Measurements from ENCODE around the gene VPS37B.

DNA sequence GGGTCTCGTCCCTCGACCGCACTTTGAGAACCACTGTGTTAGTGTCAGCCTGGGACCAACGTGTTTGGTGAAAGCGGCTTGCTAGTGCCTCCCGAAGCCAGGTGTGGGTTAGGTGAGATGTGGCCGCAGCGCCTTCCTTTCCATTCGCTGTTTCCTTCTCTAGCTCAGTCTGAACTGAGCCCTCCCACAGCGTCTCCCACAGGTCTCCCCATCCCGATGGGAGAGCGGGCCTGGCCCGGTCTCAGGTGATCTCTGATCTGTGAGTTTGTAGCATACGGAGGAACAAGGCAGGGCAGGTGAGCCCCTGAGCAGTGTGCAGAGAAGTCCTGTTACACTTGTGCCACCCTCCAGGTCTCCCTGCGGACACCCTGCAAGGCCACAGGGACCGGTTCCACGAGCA lies 41.4 kb downstream of the VPS37B start:
- TF ChIP-seq, protein P1, sequence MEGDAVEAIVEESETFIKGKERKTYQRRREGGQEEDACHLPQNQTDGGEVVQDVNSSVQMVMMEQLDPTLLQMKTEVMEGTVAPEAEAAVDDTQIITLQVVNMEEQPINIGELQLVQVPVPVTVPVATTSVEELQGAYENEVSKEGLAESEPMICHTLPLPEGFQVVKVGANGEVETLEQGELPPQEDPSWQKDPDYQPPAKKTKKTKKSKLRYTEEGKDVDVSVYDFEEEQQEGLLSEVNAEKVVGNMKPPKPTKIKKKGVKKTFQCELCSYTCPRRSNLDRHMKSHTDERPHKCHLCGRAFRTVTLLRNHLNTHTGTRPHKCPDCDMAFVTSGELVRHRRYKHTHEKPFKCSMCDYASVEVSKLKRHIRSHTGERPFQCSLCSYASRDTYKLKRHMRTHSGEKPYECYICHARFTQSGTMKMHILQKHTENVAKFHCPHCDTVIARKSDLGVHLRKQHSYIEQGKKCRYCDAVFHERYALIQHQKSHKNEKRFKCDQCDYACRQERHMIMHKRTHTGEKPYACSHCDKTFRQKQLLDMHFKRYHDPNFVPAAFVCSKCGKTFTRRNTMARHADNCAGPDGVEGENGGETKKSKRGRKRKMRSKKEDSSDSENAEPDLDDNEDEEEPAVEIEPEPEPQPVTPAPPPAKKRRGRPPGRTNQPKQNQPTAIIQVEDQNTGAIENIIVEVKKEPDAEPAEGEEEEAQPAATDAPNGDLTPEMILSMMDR (IDR thresholded peaks at IDR 0.05) = no peak
- TF ChIP-seq POLR2A (IDR thresholded peaks at IDR 0.05; ENCODE audit: low read depth) = no peak
- TF ChIP-seq EP300 (IDR thresholded peaks at IDR 0.05) = no peak

Measured in esophagus muscularis mucosa (tissue), 4 donors.